ENCODE measurements around the gene FPR1. TPM values are rescaled to one million over a fixed set of nuclear protein-coding genes. Genes with fewer than 3 reads are reported as not detected.

Gene FPR1
- total and polyA plus RNA-seq, 2 of the 13 experiments (the other 11 are each of a cell fraction or from before 2014, with no cell fraction given), result not detected

DNA sequence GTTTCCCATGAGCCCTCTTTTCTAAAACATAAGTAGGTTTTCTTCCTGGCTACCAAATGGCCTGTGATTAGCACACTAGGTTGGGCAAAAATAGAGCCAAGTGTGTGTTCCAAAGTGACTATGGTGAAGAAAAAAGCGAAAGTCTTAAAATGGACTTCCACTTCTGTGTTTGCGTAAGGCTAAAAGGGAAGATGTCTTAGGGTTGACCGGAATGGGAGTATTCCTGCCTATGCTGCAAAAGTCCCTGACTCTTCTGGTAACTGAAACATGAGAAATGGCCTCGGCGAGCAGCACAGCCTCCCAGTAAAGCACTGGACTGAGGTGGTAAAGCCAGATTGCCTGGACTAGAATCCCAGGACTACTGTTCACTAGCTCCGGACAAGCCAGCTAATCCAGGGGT is 2.4 kb upstream of the FPR1 start:
- in situ Hi-C loops (cut with HindIII; ENCODE audit: extremely low pct_ligation_motif_present, low pct_unique_long_range_greater_than_20kb), result no loop called here
- H3K79me2 ChIP-seq (ENCODE audit: insufficient read depth, low read length), result no peaks in the 10 kb centered on the region
- H2AFZ ChIP-seq (ENCODE audit: low read length), result no peak overlapping the region
- H3K4me2 ChIP-seq (ENCODE audit: low read depth, low read length), result no peak overlapping the region
- ChIA-PET CTCF (ENCODE audit: low intra/inter-chr PET ratio, low total read pairs) (no interaction called here), POLR2A (no interaction called here)
- H3K27ac ChIP-seq (ENCODE audit: extremely low read length, insufficient read depth, low read length), result no peak overlapping the region
- no peak for DNase-seq (ENCODE audit: low spot score)
- no peaks in the 10 kb centered on the region for H3K36me3 ChIP-seq (replicated peaks in 1 of 2; ENCODE audit: control insufficient read depth in 1 of 2, insufficient read depth in 2 of 2, low read length in 2 of 2)
- WGBS (ENCODE audit: low lambda C conversion rate), result 27% methylated on average over 5 of the region's 6 CpGs
- no peak overlapping the region for H3K4me3 ChIP-seq (replicated peaks in 1 of 3; ENCODE audit: insufficient read depth in 1 of 3, low read depth in 2 of 3, low read length in 3 of 3)
- no peaks in the 10 kb centered on the region; a peak in 1 of 5 replicates for H3K27me3 ChIP-seq (ENCODE audit: control insufficient read depth in 1 of 2, insufficient read depth in 2 of 2, low read length in 2 of 2)
- BruUV-seq (replicated peaks), result no TSS peak
- no peak for FAIRE-seq
- H3K9me3 ChIP-seq (ENCODE audit: low read length), result no peaks in the 10 kb centered on the region; the same call in 1 of the 2 replicates
- ATAC-seq, result no peak
- H3K9ac ChIP-seq (ENCODE audit: insufficient read depth, low read depth, low read length), result no peak overlapping the region
- no peaks in the 10 kb centered on the region for H4K20me1 ChIP-seq (ENCODE audit: insufficient read depth, low read length)
- no peaks in the 10 kb centered on the region for H3K4me1 ChIP-seq (ENCODE audit: insufficient read depth, low read length)
- intact Hi-C loops (cut with micrococcal nuclease; ENCODE audit: unreplicated experiment), result no loop called here
- TF ChIP-seq PHF8 (CRISPR knock-in tag; IDR thresholded peaks at IDR 0.05) (no peak), GMEB2 (CRISPR knock-in tag; IDR thresholded peaks at IDR 0.05; ENCODE audit: low read depth) (no peak), ZNF607 (CRISPR knock-in tag; IDR thresholded peaks at IDR 0.05; ENCODE audit: borderline replicate concordance) (no peak), HOXA5 (CRISPR knock-in tag; IDR thresholded peaks at IDR 0.05) (no peak), ZFP62 (CRISPR knock-in tag; IDR thresholded peaks at IDR 0.05) (no peak), HHEX (CRISPR knock-in tag; IDR thresholded peaks at IDR 0.05) (no peak), ATF7-NPFF (CRISPR knock-in tag; IDR thresholded peaks at IDR 0.05; ENCODE audit: low read depth) (no peak), ZSCAN20 (CRISPR knock-in tag; IDR thresholded peaks at IDR 0.05; ENCODE audit: borderline replicate concordance) (no peak), MXD1 (CRISPR knock-in tag; IDR thresholded peaks at IDR 0.05) (no peak), HCFC1 (IDR thresholded peaks at IDR 0.05; ENCODE audit: low read depth, low read length) (no peak), ZC3H13 (CRISPR knock-in tag; IDR thresholded peaks at IDR 0.05) (no peak), ZNF484 (CRISPR knock-in tag; IDR thresholded peaks at IDR 0.05; ENCODE audit: borderline replicate concordance, low read depth) (no peak), ZNF576 (CRISPR knock-in tag; IDR thresholded peaks at IDR 0.05) (no peak)
- TF ChIP-seq, protein P1, sequence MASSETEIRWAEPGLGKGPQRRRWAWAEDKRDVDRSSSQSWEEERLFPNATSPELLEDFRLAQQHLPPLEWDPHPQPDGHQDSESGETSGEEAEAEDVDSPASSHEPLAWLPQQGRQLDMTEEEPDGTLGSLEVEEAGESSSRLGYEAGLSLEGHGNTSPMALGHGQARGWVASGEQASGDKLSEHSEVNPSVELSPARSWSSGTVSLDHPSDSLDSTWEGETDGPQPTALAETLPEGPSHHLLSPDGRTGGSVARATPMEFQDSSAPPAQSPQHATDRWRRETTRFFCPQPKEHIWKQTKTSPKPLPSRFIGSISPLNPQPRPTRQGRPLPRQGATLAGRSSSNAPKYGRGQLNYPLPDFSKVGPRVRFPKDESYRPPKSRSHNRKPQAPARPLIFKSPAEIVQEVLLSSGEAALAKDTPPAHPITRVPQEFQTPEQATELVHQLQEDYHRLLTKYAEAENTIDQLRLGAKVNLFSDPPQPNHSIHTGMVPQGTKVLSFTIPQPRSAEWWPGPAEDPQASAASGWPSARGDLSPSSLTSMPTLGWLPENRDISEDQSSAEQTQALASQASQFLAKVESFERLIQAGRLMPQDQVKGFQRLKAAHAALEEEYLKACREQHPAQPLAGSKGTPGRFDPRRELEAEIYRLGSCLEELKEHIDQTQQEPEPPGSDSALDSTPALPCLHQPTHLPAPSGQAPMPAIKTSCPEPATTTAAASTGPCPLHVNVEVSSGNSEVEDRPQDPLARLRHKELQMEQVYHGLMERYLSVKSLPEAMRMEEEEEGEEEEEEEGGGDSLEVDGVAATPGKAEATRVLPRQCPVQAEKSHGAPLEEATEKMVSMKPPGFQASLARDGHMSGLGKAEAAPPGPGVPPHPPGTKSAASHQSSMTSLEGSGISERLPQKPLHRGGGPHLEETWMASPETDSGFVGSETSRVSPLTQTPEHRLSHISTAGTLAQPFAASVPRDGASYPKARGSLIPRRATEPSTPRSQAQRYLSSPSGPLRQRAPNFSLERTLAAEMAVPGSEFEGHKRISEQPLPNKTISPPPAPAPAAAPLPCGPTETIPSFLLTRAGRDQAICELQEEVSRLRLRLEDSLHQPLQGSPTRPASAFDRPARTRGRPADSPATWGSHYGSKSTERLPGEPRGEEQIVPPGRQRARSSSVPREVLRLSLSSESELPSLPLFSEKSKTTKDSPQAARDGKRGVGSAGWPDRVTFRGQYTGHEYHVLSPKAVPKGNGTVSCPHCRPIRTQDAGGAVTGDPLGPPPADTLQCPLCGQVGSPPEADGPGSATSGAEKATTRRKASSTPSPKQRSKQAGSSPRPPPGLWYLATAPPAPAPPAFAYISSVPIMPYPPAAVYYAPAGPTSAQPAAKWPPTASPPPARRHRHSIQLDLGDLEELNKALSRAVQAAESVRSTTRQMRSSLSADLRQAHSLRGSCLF (CRISPR knock-in tag; IDR thresholded peaks at IDR 0.05; ENCODE audit: borderline replicate concordance), result no peak
- TF ChIP-seq, protein P2, sequence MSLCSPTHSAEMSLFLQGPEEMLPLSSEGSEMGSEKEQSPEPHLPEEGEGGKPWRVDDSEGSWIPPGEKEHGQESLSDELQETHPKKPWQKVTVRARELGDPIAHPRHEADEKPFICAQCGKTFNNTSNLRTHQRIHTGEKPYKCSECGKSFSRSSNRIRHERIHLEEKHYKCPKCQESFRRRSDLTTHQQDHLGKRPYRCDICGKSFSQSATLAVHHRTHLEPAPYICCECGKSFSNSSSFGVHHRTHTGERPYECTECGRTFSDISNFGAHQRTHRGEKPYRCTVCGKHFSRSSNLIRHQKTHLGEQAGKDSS (CRISPR knock-in tag; IDR thresholded peaks at IDR 0.05; ENCODE audit: borderline replicate concordance, low read depth), result no peak
- TF ChIP-seq, protein P3, sequence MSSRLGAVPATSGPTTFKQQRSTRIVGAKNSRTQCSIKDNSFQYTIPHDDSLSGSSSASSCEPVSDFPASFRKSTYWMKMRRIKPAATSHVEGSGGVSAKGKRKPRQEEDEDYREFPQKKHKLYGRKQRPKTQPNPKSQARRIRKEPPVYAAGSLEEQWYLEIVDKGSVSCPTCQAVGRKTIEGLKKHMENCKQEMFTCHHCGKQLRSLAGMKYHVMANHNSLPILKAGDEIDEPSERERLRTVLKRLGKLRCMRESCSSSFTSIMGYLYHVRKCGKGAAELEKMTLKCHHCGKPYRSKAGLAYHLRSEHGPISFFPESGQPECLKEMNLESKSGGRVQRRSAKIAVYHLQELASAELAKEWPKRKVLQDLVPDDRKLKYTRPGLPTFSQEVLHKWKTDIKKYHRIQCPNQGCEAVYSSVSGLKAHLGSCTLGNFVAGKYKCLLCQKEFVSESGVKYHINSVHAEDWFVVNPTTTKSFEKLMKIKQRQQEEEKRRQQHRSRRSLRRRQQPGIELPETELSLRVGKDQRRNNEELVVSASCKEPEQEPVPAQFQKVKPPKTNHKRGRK (CRISPR knock-in tag; IDR thresholded peaks at IDR 0.05), result no peak
